HG02970 (cell line): Measurements from ENCODE around the gene CD8B.

Source experiments
- ATAC-seq: cut with Tn5 transposase; IDR thresholded peaks from one replicate; pipeline ENCODE4 v1.9.1; 2021; ENCODE audit warnings: mild to moderate bottlenecking, moderate library complexity, moderate number of reproducible peaks; ENCODE audit not compliant: unreplicated experiment, low FRiP score

Gene CD8B

DNA sequence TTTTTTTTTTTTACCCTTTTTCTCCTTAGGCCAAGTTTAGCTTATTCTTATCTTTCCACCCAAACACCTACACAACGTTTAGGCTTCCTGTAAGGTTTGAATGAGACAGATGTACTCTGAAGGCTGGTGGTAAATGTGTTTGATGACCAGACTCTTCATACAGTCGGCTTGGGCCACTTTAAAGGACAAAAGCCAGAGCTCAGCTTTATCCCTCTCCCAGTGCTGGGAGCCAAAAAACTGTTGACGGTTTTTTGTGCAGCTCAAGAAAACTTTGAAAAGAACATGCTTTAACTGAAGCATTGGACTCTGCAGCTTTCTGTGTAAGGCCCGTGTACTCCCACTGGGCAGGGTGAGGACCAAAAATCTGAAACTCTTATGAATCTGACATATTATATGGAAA, 86.3 kb downstream of the CD8B start:
- no peak for ATAC-seq

DNA sequence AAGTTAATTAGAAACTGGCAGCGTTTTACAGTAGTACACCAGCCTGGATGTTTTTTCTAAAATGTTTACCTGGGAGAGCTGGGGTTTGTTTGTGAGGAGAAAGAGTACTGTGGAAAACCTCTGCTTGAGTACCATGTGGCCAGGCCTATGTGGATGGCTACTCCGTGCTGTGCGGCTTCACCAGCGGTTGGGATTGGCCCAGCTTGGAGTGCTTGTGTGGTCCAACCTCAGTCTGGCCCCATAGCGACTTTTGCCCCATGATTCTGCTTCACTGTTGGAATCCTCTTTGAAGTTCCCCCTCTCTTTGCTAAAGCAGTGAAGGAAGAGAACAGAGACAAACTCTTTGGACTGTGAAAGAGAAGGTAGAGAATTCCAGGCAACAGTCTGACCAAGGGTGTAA, 86.8 kb downstream of the CD8B start:
- ATAC-seq, result no peak

DNA sequence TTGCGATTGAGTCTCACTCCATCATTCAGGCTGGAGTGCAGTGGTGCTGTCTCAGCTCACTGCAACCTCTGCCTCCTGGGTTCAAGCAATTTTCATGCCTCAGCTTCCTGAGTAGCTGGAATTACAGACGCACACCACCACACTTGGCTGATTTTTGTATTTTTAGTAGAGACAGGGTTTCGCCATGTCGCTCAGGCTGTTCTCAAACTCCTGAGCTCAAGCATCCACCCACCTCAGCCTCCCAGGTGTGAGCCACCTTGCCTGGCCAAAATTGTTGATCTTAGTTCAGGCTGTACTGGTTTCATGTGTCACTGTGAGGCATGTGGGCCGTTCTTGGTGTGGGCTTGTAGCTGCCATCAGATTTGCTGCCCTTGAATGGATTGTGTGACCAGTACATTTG, 89.1 kb downstream of the CD8B start:
- ATAC-seq, result no peak

DNA sequence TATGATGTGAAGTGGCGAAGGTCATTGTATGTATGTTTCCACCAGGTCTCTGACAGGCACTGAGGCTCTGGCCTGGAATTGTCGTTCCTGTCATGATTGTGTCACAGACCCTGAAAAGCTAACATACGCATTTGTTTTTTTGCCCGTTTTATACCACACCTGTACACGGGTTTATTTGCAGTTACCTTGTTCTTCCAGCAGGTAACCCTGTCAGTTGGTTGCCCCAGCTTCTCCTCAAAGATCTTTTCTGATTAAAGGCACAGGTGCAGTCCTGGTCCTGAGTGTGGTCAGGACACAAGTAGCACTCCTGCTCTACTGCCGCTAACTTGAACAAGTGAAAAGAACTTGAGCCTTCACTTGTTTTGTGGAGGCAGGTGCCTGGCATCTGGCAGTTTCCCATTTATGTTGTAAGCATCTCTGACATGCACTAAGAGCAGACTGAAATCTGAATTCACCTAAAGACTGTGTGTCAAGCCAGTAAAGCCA, 90.8 kb downstream of the CD8B start:
- no peak for ATAC-seq

DNA sequence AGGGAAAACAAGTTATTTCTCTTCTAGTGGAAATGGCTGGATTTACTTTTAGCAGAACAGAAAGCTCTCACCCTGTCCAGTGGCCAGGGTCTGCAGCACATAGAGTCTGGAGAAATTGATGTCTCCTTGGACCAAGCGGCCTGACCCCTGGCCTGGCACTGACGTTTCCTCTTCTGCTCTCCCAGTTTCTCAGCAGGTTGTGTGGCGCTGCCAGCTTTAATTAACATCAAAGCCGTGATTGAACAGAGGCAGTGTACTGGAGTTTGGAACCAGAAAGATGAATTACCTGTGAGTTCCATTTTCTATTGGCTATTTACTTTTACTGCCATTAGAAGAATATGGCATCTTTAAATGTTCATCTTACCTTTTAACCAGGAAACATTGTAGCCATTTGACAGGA, 91.8 kb downstream of the CD8B start:
- ATAC-seq, result no peak

DNA sequence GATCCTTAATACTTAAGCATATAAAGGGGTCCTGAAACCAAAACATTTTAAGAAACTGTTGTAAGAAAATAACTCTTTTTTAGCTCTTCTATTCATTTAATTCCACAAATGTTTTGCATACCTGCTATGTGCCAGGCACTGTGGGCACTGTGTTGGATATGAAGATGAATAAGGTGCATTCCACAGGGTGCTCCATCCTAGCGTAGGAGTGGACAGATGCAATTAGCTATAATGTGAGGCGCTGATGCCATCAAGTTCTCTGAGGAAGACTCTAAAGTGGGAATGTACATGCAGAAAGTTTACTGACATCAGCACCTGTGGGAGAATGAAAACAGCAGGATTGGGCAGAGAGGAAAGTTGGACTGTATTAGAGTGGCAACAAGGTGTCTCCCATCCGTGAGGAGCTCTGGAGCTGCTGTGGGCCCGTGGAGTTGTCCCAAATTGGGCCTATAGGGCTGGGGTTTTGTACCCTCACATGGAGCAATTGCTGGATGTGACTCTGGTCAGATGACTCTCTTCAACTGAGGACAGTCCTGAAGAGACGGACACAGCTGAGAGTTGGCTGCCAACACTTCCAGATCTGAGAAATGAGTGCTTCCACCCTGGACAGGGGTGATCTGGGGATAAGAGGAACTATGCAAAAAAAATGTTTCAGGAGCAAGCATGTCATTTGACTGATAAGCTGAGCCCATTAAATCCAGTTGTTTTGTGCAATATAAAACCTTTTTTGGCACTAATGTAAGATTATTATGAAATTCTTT, 93.3 kb downstream of the CD8B start:
- no peak for ATAC-seq
